ENCODE data around the gene PAQR8. TPM values are rescaled to one million over a fixed set of nuclear protein-coding genes. Genes with fewer than 3 reads are reported as not detected.

Gene PAQR8
- total RNA-seq, 1 experiment from 2014 or later, result 3.7 TPM

- Histone ChIP-seq H3K79me2 (ENCODE audit: low read depth) (no peaks in the 10 kb centered on the region), H2AFZ (no peak overlapping the region), H3K27ac (no peak overlapping the region), H3K4me3 (no peak overlapping the region), H3K9me3 (ENCODE audit: insufficient read depth, low read depth) (no peaks in the 10 kb centered on the region), H3K36me3 (ENCODE audit: low read depth) (no peaks in the 10 kb centered on the region), H3K4me2 (no peak overlapping the region), H3K9me2 (ENCODE audit: insufficient read depth) (no peaks in the 10 kb centered on the region), H3F3A (ENCODE audit: insufficient read depth, low read depth) (no peaks in the 10 kb centered on the region), H3K27me3 (ENCODE audit: insufficient read depth, low read depth) (no peaks in the 10 kb centered on the region), H4K20me1 (ENCODE audit: insufficient read depth) (no peaks in the 10 kb centered on the region), H3K4me1 (replicated peaks; ENCODE audit: insufficient read depth) (peaks cover 22% of the 10 kb centered on the region)
- DNase-seq, result no peak
- POLR2A ChIA-PET (ENCODE audit: unreplicated experiment), result no interaction called here
- no peak for TF ChIP-seq CTCF (conservative IDR thresholded peaks at IDR 0.05)
- TF ChIP-seq EZH2 (IDR thresholded peaks at IDR 0.05; ENCODE audit: low read depth), result no peak
- CTCF ChIA-PET, result interaction anchor here (0.8 kb wide), 1 partner anchor 175 kb away, joined by 3 read pairs; no protein-coding TSS in a partner anchor
- no TSS peak for BruUV-seq (replicated peaks)
- intact Hi-C loops (cut with micrococcal nuclease; ENCODE audit: unreplicated experiment), result loop anchor here (5.0 kb wide), 1 partner anchor 177 kb away; no protein-coding TSS in a partner anchor
Measured at GRCh38 chr6:52415333-52415732, 53.4 kb downstream of the PAQR8 start.

- Histone ChIP-seq H3K4me2 (peak overlapping the region; percentile 17), H3K36me3 (ENCODE audit: low read depth) (no peaks in the 10 kb centered on the region), H3K9me3 (ENCODE audit: insufficient read depth, low read depth) (no peaks in the 10 kb centered on the region), H3K79me2 (ENCODE audit: low read depth) (no peaks in the 10 kb centered on the region), H3K4me1 (replicated peaks; ENCODE audit: insufficient read depth) (peaks cover 29% of the 10 kb centered on the region), H2AFZ (no peak overlapping the region), H3K9me2 (ENCODE audit: insufficient read depth) (no peaks in the 10 kb centered on the region), H3F3A (ENCODE audit: insufficient read depth, low read depth) (no peaks in the 10 kb centered on the region), H3K27ac (no peak overlapping the region), H4K20me1 (ENCODE audit: insufficient read depth) (no peaks in the 10 kb centered on the region), H3K4me3 (no peak overlapping the region), H3K27me3 (ENCODE audit: insufficient read depth, low read depth) (no peaks in the 10 kb centered on the region)
- DNase-seq, result no peak
- TF ChIP-seq EZH2 (IDR thresholded peaks at IDR 0.05; ENCODE audit: low read depth) (no peak), CTCF (conservative IDR thresholded peaks at IDR 0.05) (no peak)
- intact Hi-C loops (cut with micrococcal nuclease; ENCODE audit: unreplicated experiment), result loop anchor here (1.0 to 5.0 kb wide), 3 partner anchors 161 to 247 kb away; partner anchors contain the start of gene TRAM2
- ChIA-PET POLR2A (ENCODE audit: unreplicated experiment) (no interaction called here), CTCF (interaction anchor here (0.8 kb wide), 1 partner anchor 174 kb away, joined by 3 read pairs; no protein-coding TSS in a partner anchor)
- BruUV-seq (replicated peaks), result no TSS peak
Measured at GRCh38 chr6:52415917-52416628, 54.1 kb downstream of the PAQR8 start.

- peak; percentile 52 to 67 for DNase-seq
- Histone ChIP-seq H3F3A (ENCODE audit: insufficient read depth, low read depth) (no peaks in the 10 kb centered on the region), H3K4me2 (peak overlapping the region; percentile 17), H3K9me3 (ENCODE audit: insufficient read depth, low read depth) (no peaks in the 10 kb centered on the region), H3K9me2 (ENCODE audit: insufficient read depth) (no peaks in the 10 kb centered on the region), H3K4me3 (no peak overlapping the region), H3K4me1 (replicated peaks; ENCODE audit: insufficient read depth) (peaks cover 34% of the 10 kb centered on the region), H4K20me1 (ENCODE audit: insufficient read depth) (no peaks in the 10 kb centered on the region), H3K27me3 (ENCODE audit: insufficient read depth, low read depth) (no peaks in the 10 kb centered on the region), H3K27ac (no peak overlapping the region), H3K79me2 (ENCODE audit: low read depth) (no peaks in the 10 kb centered on the region), H2AFZ (no peak overlapping the region), H3K36me3 (ENCODE audit: low read depth) (no peaks in the 10 kb centered on the region)
- CTCF ChIA-PET, result interaction anchor here (1.0 to 1.6 kb wide), 2 partner anchors 173 to 251 kb away, joined by 3 read pairs; no protein-coding TSS in a partner anchor
- intact Hi-C loops (cut with micrococcal nuclease; ENCODE audit: unreplicated experiment), result loop anchor here (1.0 to 5.0 kb wide), 3 partner anchors 160 to 247 kb away; partner anchors contain the start of gene TRAM2
- BruUV-seq (replicated peaks), result no TSS peak
- POLR2A ChIA-PET (ENCODE audit: unreplicated experiment), result no interaction called here
- TF ChIP-seq EZH2 (IDR thresholded peaks at IDR 0.05; ENCODE audit: low read depth) (no peak), CTCF (conservative IDR thresholded peaks at IDR 0.05) (peak; percentile 94)
Measured at GRCh38 chr6:52416629-52417151, 54.7 kb downstream of the PAQR8 start.

Data from PC-9 (cell line).